Smooth muscle cell (in vitro differentiated cells): ENCODE measurements around the gene TMEM35A. TPM values are rescaled to one million over a fixed set of nuclear protein-coding genes. Genes with fewer than 3 reads are reported as not detected.

ENCODE experiments used
- DNase-seq: peaks from one replicate; lab custom pipeline; 2025; ENCODE audit not compliant: unreplicated experiment; lab: John Stamatoyannopoulos, UW
- H2AFZ ChIP-seq: fragments of 200-600 bp; sonication (generic); 2 replicates; pipeline ENCODE4 v1.6.0; 2016; ENCODE audit warnings: antibody characterized with exemption, low read depth, mild to moderate bottlenecking
- H3F3A ChIP-seq: fragments of 200-600 bp; sonication (generic); 2 replicates; pipeline ENCODE4 v1.6.0; 2017; ENCODE audit warnings: antibody characterized with exemption, low read depth
- H3K27ac ChIP-seq: fragments of 200-600 bp; sonication (generic); 2 replicates; pipeline ENCODE4 v1.5.1; 2016; ENCODE audit warnings: low read depth, mild to moderate bottlenecking
- H3K27me3 ChIP-seq: fragments of 200-600 bp; sonication (generic); 2 replicates; pipeline ENCODE4 v1.6.1; 2016; ENCODE audit warnings: low read depth, mild to moderate bottlenecking
- H3K36me3 ChIP-seq: fragments of 200-600 bp; sonication (generic); 2 replicates; pipeline ENCODE4 v1.5.1; 2016; ENCODE audit warnings: low read depth
- H3K4me1 ChIP-seq: fragments of 200-600 bp; sonication (generic); 2 replicates; pipeline ENCODE4 v1.5.1; 2016; ENCODE audit warnings: low read depth
- H3K4me2 ChIP-seq: fragments of 200-600 bp; sonication (generic); 2 replicates; pipeline ENCODE4 v1.6.0; 2016; ENCODE audit warnings: mild to moderate bottlenecking
- H3K4me3 ChIP-seq: fragments of 200-600 bp; sonication (generic); 2 replicates; pipeline ENCODE4 v1.5.1; 2016; ENCODE audit warnings: mild to moderate bottlenecking
- H3K79me2 ChIP-seq: fragments of 200-600 bp; sonication (generic); 2 replicates; pipeline ENCODE4 v1.6.0; 2016; ENCODE audit warnings: low read depth, mild to moderate bottlenecking
- H3K9ac ChIP-seq: fragments of 200-600 bp; sonication (generic); 2 replicates; pipeline ENCODE4 v1.6.0; 2016; ENCODE audit warnings: low read depth
- H3K9me3 ChIP-seq: fragments of 200-600 bp; sonication (generic); replicated peaks from 2 replicates; pipeline ENCODE4 v1.5.1; 2016; ENCODE audit warnings: low read depth
- H4K20me1 ChIP-seq: fragments of 200-600 bp; sonication (generic); 2 replicates; pipeline ENCODE4 v1.6.0; 2016; ENCODE audit warnings: low read depth
- WGBS: methylation state at CpG from one replicate; pipeline ENCODE4 v1.1.7; 2016; ENCODE audit warnings: low lambda C conversion rate; 5-methylcytosine and 5-hydroxymethylcytosine counted together
- polyA plus RNA-seq: library from polyadenylated mRNA; unstranded; fragments of >200 nt; fragmentation: Nextera tagmentation; extraction: Ambion mirVana; gene quantifications from 2 replicates; pipeline ENCODE4 v1.2.1, GENCODE V29; 2016
- total RNA-seq: library from RNA; depleted of rRNA; stranded (reverse); fragments of >200 nt; gene quantifications from 2 replicates; pipeline ENCODE4 v1.2.3, GENCODE V29; 2014
- TF ChIP-seq, protein P1 (sequence below): fragments of 200-600 bp; sonication (generic); IDR thresholded peaks from 2 replicates; pipeline ENCODE4 v1.5.1; 2017; ENCODE audit warnings: borderline replicate concordance, mild to moderate bottlenecking, antibody characterized with exemption; ENCODE audit not compliant: insufficient read depth, poor library complexity, severe bottlenecking

The TMEM35A gene
- total and polyA plus RNA-seq, 2 experiments from 2014 or later, result 2.3 to 3.2 TPM

GRCh38 chrX:101136235-101136634 is 57.6 kb downstream of the TMEM35A start:
- H3K79me2 ChIP-seq, result no peaks in the 10 kb centered on the region
- H3K27me3 ChIP-seq, result no peaks in the 10 kb centered on the region
- TF ChIP-seq, protein P1, sequence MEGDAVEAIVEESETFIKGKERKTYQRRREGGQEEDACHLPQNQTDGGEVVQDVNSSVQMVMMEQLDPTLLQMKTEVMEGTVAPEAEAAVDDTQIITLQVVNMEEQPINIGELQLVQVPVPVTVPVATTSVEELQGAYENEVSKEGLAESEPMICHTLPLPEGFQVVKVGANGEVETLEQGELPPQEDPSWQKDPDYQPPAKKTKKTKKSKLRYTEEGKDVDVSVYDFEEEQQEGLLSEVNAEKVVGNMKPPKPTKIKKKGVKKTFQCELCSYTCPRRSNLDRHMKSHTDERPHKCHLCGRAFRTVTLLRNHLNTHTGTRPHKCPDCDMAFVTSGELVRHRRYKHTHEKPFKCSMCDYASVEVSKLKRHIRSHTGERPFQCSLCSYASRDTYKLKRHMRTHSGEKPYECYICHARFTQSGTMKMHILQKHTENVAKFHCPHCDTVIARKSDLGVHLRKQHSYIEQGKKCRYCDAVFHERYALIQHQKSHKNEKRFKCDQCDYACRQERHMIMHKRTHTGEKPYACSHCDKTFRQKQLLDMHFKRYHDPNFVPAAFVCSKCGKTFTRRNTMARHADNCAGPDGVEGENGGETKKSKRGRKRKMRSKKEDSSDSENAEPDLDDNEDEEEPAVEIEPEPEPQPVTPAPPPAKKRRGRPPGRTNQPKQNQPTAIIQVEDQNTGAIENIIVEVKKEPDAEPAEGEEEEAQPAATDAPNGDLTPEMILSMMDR, result no peak
- H3K27ac ChIP-seq, result no peak overlapping the region
- no peak for DNase-seq
- H3K4me3 ChIP-seq, result no peak overlapping the region
- no peaks in the 10 kb centered on the region for H3K9me3 ChIP-seq
- no peaks in the 10 kb centered on the region for H3F3A ChIP-seq
- no peak overlapping the region for H3K9ac ChIP-seq
- no peaks in the 10 kb centered on the region for H3K4me1 ChIP-seq
- no peak overlapping the region for H2AFZ ChIP-seq
- 60% methylated on average over 2 of the region's 2 CpGs for WGBS
- no peaks in the 10 kb centered on the region for H3K36me3 ChIP-seq
- H3K4me2 ChIP-seq, result no peak overlapping the region
- no peaks in the 10 kb centered on the region for H4K20me1 ChIP-seq

Other genes with a start within 250 kb of the TMEM35A start
- gene NOX1, start 204.5 kb upstream of the TMEM35A start, total RNA-seq, result not detected in 2 replicates
- gene NOX1, start 204.5 kb upstream of the TMEM35A start, polyA plus RNA-seq, result 0.35 TPM in 1 of 2 replicates, not detected in the other
- gene XKRX, start 150.0 kb upstream of the TMEM35A start, total RNA-seq, result 0.72 and 2.2 TPM in 2 replicates
- gene XKRX, start 150.0 kb upstream of the TMEM35A start, polyA plus RNA-seq, result not detected in 2 replicates
- not detected in 2 replicates for gene ARL13A, start 109.2 kb upstream of the TMEM35A start, total RNA-seq
- not detected in 2 replicates for gene ARL13A, start 109.2 kb upstream of the TMEM35A start, polyA plus RNA-seq
- 2.7 and 3.0 TPM in 2 replicates for gene TRMT2B, start 26.8 kb upstream of the TMEM35A start, total RNA-seq
- 3.1 and 3.4 TPM in 2 replicates for gene TRMT2B, start 26.8 kb upstream of the TMEM35A start, polyA plus RNA-seq
- 6.0 and 9.9 TPM in 2 replicates for gene CENPI, start 19.3 kb downstream of the TMEM35A start, total RNA-seq
- 0.57 and 4.2 TPM in 2 replicates for gene CENPI, start 19.3 kb downstream of the TMEM35A start, polyA plus RNA-seq
- gene DRP2, start 140.9 kb downstream of the TMEM35A start, total RNA-seq, result 10.8 and 12.9 TPM in 2 replicates
- gene DRP2, start 140.9 kb downstream of the TMEM35A start, polyA plus RNA-seq, result 6.2 and 6.8 TPM in 2 replicates
- 0.04 TPM in 1 of 2 replicates, not detected in the other for gene TAF7L, start 212.5 kb downstream of the TMEM35A start, total RNA-seq
- gene TAF7L, start 212.5 kb downstream of the TMEM35A start, polyA plus RNA-seq, result 0.14 and 0.46 TPM in 2 replicates